ENCODE data around the gene STKLD1. TPM values are rescaled to one million over a fixed set of nuclear protein-coding genes. Genes with fewer than 3 reads are reported as not detected.
"Not testable (repeated sequence)": the region's sequence is repeated elsewhere in the genome, so short reads cannot be mapped to it uniquely, and the experiment has no call there.

The STKLD1 gene
- total RNA-seq, 1 experiment from 2014 or later = 4.1 TPM

- H3K9ac ChIP-seq (ENCODE audit: low read length) = no peak overlapping the region
- ATAC-seq = no peak
- no peak for TF ChIP-seq EZH2 (IDR thresholded peaks at IDR 0.05; ENCODE audit: low read length, unreplicated experiment)
- TF ChIP-seq EZH2phosphoT487 (IDR thresholded peaks at IDR 0.05; ENCODE audit: borderline replicate concordance, low read length) = no peak
- TF ChIP-seq, protein P1, sequence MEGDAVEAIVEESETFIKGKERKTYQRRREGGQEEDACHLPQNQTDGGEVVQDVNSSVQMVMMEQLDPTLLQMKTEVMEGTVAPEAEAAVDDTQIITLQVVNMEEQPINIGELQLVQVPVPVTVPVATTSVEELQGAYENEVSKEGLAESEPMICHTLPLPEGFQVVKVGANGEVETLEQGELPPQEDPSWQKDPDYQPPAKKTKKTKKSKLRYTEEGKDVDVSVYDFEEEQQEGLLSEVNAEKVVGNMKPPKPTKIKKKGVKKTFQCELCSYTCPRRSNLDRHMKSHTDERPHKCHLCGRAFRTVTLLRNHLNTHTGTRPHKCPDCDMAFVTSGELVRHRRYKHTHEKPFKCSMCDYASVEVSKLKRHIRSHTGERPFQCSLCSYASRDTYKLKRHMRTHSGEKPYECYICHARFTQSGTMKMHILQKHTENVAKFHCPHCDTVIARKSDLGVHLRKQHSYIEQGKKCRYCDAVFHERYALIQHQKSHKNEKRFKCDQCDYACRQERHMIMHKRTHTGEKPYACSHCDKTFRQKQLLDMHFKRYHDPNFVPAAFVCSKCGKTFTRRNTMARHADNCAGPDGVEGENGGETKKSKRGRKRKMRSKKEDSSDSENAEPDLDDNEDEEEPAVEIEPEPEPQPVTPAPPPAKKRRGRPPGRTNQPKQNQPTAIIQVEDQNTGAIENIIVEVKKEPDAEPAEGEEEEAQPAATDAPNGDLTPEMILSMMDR (conservative IDR thresholded peaks at IDR 0.05; ENCODE audit: low read depth, low read length) = no peak
- peaks cover 23% of the 10 kb centered on the region for H3K36me3 ChIP-seq (ENCODE audit: low read depth, low read length)
- H3F3A ChIP-seq (ENCODE audit: low read length, unreplicated experiment) = no peaks in the 10 kb centered on the region
- no peak overlapping the region for H3K27ac ChIP-seq (ENCODE audit: low read length)
- H3K4me3 ChIP-seq (ENCODE audit: low read length) = no peak overlapping the region
- intact Hi-C loops (cut with micrococcal nuclease) = no loop called here
- POLR2A ChIA-PET (ENCODE audit: unreplicated experiment) = no interaction called here
- H2AFZ ChIP-seq (ENCODE audit: low read length) = no peak overlapping the region
- H3K9me3 ChIP-seq (ENCODE audit: low read length) = no peaks in the 10 kb centered on the region
- H3K4me2 ChIP-seq (ENCODE audit: low read length) = no peak overlapping the region
- peaks cover 17% of the 10 kb centered on the region for H3K4me1 ChIP-seq (ENCODE audit: insufficient read depth, low read length)
- no peaks in the 10 kb centered on the region for H3K9me2 ChIP-seq (replicated peaks; ENCODE audit: low read length)
- H3K27me3 ChIP-seq (ENCODE audit: low read length) = no peaks in the 10 kb centered on the region
- peaks cover 27% of the 10 kb centered on the region for H3K79me2 ChIP-seq (ENCODE audit: low read length)
- CTCF ChIA-PET = no interaction called here
- DNase-seq = no peak
- no TSS peak for BruUV-seq (replicated peaks)
- H4K20me1 ChIP-seq (ENCODE audit: low read length) = no peaks in the 10 kb centered on the region
These were observed 43.2 kb upstream of the STKLD1 start for GRCh38 chr9:133333011-133333410.

- TF ChIP-seq EZH2 (IDR thresholded peaks at IDR 0.05; ENCODE audit: low read length, unreplicated experiment) = no peak
These were observed 42.6 kb upstream of the STKLD1 start for GRCh38 chr9:133333566-133333965.

DNA sequence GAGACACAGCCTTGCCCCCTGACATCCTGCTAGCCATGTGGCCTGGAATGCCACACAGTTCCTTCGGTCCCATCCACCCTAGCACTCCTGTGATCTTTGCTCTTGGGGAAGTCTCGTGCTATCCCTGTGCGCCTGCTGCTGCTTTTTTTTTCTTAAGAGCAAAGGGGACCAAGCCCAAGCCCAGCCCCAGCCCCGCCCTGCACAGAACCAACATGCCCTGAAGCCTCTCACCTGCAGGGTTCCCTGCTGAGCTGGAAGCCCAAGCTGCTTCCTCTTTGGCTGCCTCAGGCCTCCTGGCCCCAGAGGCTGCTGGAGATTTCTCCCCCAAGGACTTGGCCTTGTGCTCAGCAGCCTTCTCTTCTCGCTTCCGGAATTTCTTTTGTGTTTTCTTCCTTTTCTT, 42.0 kb upstream of the STKLD1 start:
- Histone ChIP-seq H3K4me1 (ENCODE audit: insufficient read depth, low read length) (peaks cover 17% of the 10 kb centered on the region), H3K4me2 (ENCODE audit: low read length) (peak overlapping the region; percentile 90), H4K20me1 (ENCODE audit: low read length) (no peaks in the 10 kb centered on the region), H3K9me2 (replicated peaks; ENCODE audit: low read length) (no peaks in the 10 kb centered on the region), H3K9me3 (ENCODE audit: low read length) (no peaks in the 10 kb centered on the region), H3K27ac (ENCODE audit: low read length) (no peak overlapping the region), H3K36me3 (ENCODE audit: low read depth, low read length) (peaks cover 23% of the 10 kb centered on the region), H3K9ac (ENCODE audit: low read length) (peak overlapping the region; percentile 94; the same call in 1 of the 2 replicates), H2AFZ (ENCODE audit: low read length) (no peak overlapping the region), H3F3A (ENCODE audit: low read length, unreplicated experiment) (no peaks in the 10 kb centered on the region), H3K27me3 (ENCODE audit: low read length) (no peaks in the 10 kb centered on the region), H3K79me2 (ENCODE audit: low read length) (peaks cover 27% of the 10 kb centered on the region), H3K4me3 (ENCODE audit: low read length) (peak overlapping the region; percentile 99; the same call in 1 of the 2 replicates)
- ATAC-seq (no peak), DNase-seq (peak; percentile 28)
- no TSS peak for BruUV-seq (replicated peaks)
- intact Hi-C loops (cut with micrococcal nuclease) = no loop called here
- CTCF ChIA-PET = no interaction called here
- POLR2A ChIA-PET (ENCODE audit: unreplicated experiment) = no interaction called here
- TF ChIP-seq EZH2phosphoT487 (IDR thresholded peaks at IDR 0.05; ENCODE audit: borderline replicate concordance, low read length) (no peak), EZH2 (IDR thresholded peaks at IDR 0.05; ENCODE audit: low read length, unreplicated experiment) (no peak)
- TF ChIP-seq, protein P1 (conservative IDR thresholded peaks at IDR 0.05; ENCODE audit: low read depth, low read length) = no peak

More at GRCh38 chr9:133333566-133333965, 42.6 kb upstream of the STKLD1 start:
- BruUV-seq (replicated peaks) = no TSS peak
- Histone ChIP-seq H3K4me1 (ENCODE audit: insufficient read depth, low read length) (peaks cover 17% of the 10 kb centered on the region), H3K9me2 (replicated peaks; ENCODE audit: low read length) (no peaks in the 10 kb centered on the region), H3K4me2 (ENCODE audit: low read length) (no peak overlapping the region), H3K9ac (ENCODE audit: low read length) (no peak overlapping the region), H3F3A (ENCODE audit: low read length, unreplicated experiment) (no peaks in the 10 kb centered on the region), H3K9me3 (ENCODE audit: low read length) (no peaks in the 10 kb centered on the region), H3K4me3 (ENCODE audit: low read length) (no peak overlapping the region), H3K79me2 (ENCODE audit: low read length) (peaks cover 27% of the 10 kb centered on the region), H3K27me3 (ENCODE audit: low read length) (no peaks in the 10 kb centered on the region), H3K36me3 (ENCODE audit: low read depth, low read length) (peaks cover 23% of the 10 kb centered on the region), H3K27ac (ENCODE audit: low read length) (no peak overlapping the region), H4K20me1 (ENCODE audit: low read length) (no peaks in the 10 kb centered on the region), H2AFZ (ENCODE audit: low read length) (no peak overlapping the region)
- intact Hi-C loops (cut with micrococcal nuclease) = no loop called here
- DNase-seq (no peak), ATAC-seq (no peak)
- ChIA-PET CTCF (no interaction called here), POLR2A (ENCODE audit: unreplicated experiment) (no interaction called here)

GRCh38 chr9:133334888-133335287, 41.3 kb upstream of the STKLD1 start:
- H3K27ac ChIP-seq (ENCODE audit: low read length); H3K9me3 ChIP-seq (ENCODE audit: low read length); ATAC-seq; intact Hi-C loops (cut with micrococcal nuclease); DNase-seq; H2AFZ ChIP-seq (ENCODE audit: low read length); CTCF ChIA-PET; H3F3A ChIP-seq (ENCODE audit: low read length, unreplicated experiment); H3K27me3 ChIP-seq (ENCODE audit: low read length); POLR2A ChIA-PET (ENCODE audit: unreplicated experiment); H3K9me2 ChIP-seq (replicated peaks; ENCODE audit: low read length); H4K20me1 ChIP-seq (ENCODE audit: low read length); BruUV-seq (replicated peaks): not testable (repeated sequence)
- peak overlapping the region; percentile 94 for H3K9ac ChIP-seq (ENCODE audit: low read length)
- peak overlapping the region; percentile 90 for H3K4me2 ChIP-seq (ENCODE audit: low read length)
- H3K4me1 ChIP-seq (ENCODE audit: insufficient read depth, low read length) = peaks cover 17% of the 10 kb centered on the region
- H3K36me3 ChIP-seq (ENCODE audit: low read depth, low read length) = peaks cover 23% of the 10 kb centered on the region
- H3K79me2 ChIP-seq (ENCODE audit: low read length) = peaks cover 27% of the 10 kb centered on the region
- peak overlapping the region; percentile 99 for H3K4me3 ChIP-seq (ENCODE audit: low read length)
